Fibroblast of lung (primary cell): ENCODE results near the gene PLAAT3.
"Not testable (repeated sequence)": the region's sequence is repeated elsewhere in the genome, so short reads cannot be mapped to it uniquely, and the experiment has no call there.

Experiments
- CTCF ChIP-seq, 2 donors: IDR thresholded peaks in 1 of 2; conservative IDR thresholded peaks in 1 of 2; 1 replicate in 1 of 2; 2 replicates in 1 of 2; pipeline ENCODE4 v1.5.1; 2011 to 2012; ENCODE audit warnings: low read length in 2 of 2, control low read depth in 1 of 2, inconsistent platforms in 1 of 2, low read depth in 1 of 2, mild to moderate bottlenecking in 1 of 2
- EZH2 ChIP-seq: IDR thresholded peaks from 2 replicates; pipeline ENCODE4 v1.5.1; 2012; ENCODE audit warnings: low read length, control low read depth, mild to moderate bottlenecking; ENCODE audit errors: missing control alignments

DNA sequence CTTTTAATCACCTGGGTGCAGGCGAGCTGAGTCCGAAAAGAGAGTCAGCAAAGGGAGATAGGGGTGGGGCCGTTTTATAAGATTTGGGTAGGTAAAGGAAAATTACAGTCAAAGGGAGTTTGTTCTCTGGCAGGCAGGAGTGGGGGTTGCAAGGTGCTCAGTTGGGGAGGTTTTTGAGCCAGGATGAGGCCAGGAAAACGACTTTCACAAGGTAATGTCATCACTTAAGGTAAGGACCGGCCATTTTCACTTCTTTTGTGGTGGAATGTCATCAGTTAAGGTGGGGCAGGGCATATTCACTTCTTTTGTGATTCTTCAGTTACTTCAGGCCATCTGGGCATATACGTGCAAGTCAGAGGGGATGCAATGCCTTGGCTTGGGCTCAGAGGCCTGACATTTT lies 84.9 kb downstream of the PLAAT3 start:
- not testable (repeated sequence) for TF ChIP-seq CTCF (conservative IDR thresholded peaks at IDR 0.05 in 1 of 2, IDR thresholded peaks at IDR 0.05 in 1 of 2; ENCODE audit: low read depth in 1 of 2, low read length in 2 of 2); EZH2
